Right lobe of liver (tissue), 4 donors: ENCODE data around the gene FMNL2.

Experiments
- POLR2A ChIP-seq: fragments of 450-650 bp; IDR thresholded peaks from one replicate; pipeline ENCODE4 v1.6.1; 2017; ENCODE audit warnings: antibody characterized with exemption, mild to moderate bottlenecking
- TF ChIP-seq, protein P1 (sequence below), 4 donors: fragments of 200-600 bp in 3 of 4; fragments of 450-650 bp in 1 of 4; IDR thresholded peaks; one replicate each; pipeline versions ENCODE4 v1.5.1 to v1.8.0; 2016 to 2022; ENCODE audit warnings: antibody characterized with exemption in 4 of 4, mild to moderate bottlenecking in 2 of 4
- donor health status: DM: no; HTN: no; CAD: no.
- donor health status: DM: no; HTN: no; CAD: no.
- donor health status: DM: no; HTN: yes; CAD: no.

DNA sequence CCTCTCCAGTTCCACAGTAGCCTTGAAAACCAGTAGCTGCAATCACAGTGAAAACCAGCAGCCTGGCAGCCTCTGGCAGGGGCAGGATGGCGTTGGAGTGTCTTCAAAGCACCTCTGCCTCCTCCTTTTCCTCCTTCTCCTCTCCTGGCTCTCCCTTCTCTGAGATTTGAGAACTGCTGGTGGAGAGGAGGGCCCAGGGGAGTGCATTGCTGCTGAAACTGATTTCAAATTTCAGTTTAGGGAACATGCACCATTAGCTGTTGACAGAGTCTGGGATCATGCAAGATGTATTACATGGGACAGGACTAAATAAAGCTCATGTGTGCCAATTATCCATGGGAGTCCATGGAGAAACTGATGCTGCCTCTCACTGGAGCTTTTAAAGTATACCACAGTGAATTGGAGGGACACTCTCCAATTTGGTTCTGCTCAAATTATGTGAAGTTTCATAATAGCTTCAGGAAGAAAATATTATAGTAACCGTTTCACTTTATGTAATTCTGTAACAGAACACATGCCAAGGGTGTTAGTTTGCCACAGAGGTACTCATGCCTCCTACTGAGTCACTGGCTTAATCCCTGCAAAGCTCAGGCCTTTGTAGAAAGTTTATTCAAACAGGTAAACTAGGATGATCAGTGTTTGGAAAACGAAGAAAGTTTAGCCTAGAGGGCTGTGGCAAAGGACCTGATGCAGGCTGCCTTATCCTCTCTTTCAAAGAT, 236.2 kb downstream of the FMNL2 start:
- TF ChIP-seq POLR2A, result no peak
- TF ChIP-seq, protein P1, sequence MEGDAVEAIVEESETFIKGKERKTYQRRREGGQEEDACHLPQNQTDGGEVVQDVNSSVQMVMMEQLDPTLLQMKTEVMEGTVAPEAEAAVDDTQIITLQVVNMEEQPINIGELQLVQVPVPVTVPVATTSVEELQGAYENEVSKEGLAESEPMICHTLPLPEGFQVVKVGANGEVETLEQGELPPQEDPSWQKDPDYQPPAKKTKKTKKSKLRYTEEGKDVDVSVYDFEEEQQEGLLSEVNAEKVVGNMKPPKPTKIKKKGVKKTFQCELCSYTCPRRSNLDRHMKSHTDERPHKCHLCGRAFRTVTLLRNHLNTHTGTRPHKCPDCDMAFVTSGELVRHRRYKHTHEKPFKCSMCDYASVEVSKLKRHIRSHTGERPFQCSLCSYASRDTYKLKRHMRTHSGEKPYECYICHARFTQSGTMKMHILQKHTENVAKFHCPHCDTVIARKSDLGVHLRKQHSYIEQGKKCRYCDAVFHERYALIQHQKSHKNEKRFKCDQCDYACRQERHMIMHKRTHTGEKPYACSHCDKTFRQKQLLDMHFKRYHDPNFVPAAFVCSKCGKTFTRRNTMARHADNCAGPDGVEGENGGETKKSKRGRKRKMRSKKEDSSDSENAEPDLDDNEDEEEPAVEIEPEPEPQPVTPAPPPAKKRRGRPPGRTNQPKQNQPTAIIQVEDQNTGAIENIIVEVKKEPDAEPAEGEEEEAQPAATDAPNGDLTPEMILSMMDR (IDR thresholded peaks at IDR 0.05), result no peak
